Fibroblast of mammary gland (primary cell): ENCODE data around the gene ATXN7L3.

Source experiments
- DNase-seq: peaks from one replicate; pipeline ENCODE4 v3.0.0-alpha.2; 2010; ENCODE audit warnings: low read depth
- H3K4me3 ChIP-seq: 2 replicates; pipeline ENCODE4 v1.5.1; 2011; ENCODE audit warnings: low read depth, mild to moderate bottlenecking, low read length, moderate library complexity; ENCODE audit not compliant: control insufficient read depth
- CTCF ChIP-seq: conservative IDR thresholded peaks from 2 replicates; pipeline ENCODE4 v1.5.1; 2011; ENCODE audit warnings: low read depth, low read length, inconsistent platforms; ENCODE audit not compliant: control insufficient read depth, insufficient read depth

Gene ATXN7L3

DNA sequence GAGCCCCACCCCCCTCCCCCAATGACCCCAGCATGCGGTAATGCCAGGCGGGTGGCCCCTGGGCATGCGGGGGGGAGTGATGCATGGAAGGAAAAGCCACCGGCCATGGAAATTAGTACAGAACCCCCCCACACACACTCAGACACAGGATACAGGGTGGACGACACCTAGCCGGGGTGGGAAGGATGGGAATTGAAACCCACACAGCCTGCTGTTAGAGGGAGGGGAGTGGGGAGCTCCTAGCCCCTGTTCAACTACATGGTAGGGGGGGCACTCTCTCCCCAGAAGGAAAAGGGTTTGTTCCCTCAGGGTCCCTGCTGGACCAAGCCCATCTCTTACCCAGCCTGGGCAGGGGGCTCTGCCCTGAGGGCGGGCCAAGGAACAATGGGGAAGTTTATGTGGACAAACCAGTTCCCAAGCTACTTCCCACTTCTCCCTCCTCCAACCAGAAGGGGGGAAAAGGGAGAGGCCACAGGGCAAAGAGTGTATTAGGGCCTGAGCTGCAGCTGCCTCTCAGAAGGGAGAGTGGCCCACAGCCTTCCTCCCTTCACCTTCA lies 7.7 kb downstream of the ATXN7L3 start:
- no peak overlapping the region for H3K4me3 ChIP-seq
- TF ChIP-seq CTCF: no peak
- no peak for DNase-seq

- TF ChIP-seq CTCF: no peak
- no peak for DNase-seq
- no peak overlapping the region for H3K4me3 ChIP-seq
These were observed 8.3 kb downstream of the ATXN7L3 start for GRCh38 chr17:44191369-44191768.

DNA sequence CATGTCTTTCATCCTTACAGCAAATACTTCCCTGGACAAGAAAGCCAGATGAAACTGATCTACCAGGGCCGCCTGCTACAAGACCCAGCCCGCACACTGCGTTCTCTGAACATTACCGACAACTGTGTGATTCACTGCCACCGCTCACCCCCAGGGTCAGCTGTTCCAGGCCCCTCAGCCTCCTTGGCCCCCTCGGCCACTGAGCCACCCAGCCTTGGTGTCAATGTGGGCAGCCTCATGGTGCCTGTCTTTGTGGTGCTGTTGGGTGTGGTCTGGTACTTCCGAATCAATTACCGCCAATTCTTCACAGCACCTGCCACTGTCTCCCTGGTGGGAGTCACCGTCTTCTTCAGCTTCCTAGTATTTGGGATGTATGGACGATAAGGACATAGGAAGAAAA lies 9.2 kb downstream of the ATXN7L3 start:
- no peak overlapping the region for H3K4me3 ChIP-seq
- no peak for DNase-seq
- no peak for TF ChIP-seq CTCF

GRCh38 chr17:44188576-44189403 lies 10.9 kb downstream of the ATXN7L3 start:
- no peak for DNase-seq
- no peak overlapping the region for H3K4me3 ChIP-seq
- TF ChIP-seq CTCF: no peak

DNA sequence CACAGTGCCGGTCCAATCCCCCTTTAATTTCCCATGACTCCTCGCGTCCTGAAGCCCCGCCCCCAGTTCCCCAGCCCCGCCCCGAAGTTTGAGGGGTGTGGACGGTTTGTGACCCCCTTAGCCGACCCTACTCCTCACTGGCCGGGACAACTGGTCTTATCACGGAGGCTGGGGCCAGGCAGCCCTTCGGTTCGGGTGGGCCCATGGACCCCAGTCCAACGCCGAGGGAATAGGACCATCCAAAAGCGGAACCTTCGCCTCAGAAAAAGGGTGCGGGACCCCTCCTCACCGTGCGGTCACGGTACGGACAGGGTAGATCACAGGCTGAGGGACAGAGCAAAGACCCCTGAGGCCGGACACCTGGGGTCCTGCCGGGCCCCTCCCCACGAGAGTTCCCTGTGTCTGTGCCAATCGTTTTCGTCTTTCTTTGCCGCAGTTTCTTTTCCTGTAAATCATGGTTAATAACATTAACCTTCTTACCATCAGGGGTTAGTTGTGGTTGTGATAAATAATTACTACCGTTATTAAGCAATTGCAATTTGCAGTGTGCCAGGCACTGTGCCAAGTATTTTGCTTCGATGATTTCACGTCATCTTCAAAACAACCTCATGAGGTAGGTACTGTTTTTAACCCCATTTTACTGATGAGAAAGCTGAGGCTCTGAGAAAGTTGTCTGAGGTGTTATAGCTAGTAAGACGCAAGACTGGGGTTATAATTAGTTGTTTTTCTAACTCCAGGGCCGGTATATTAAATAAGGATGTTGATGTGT lies 12.4 kb downstream of the ATXN7L3 start:
- H3K4me3 ChIP-seq: peak overlapping the region; percentile 95
- DNase-seq: peak; percentile 76
- no peak for TF ChIP-seq CTCF

- no peak for TF ChIP-seq CTCF
- peak within 1 kb of the TSS; percentile 95 for H3K4me3 ChIP-seq
- DNase-seq: peak; percentile 99
These were observed 13.2 kb downstream of the ATXN7L3 start, which contains the start of gene TMUB2 for GRCh38 chr17:44186307-44187130. TSS of gene TMUB2 (plus strand) at chr17:44186972. CDS start at chr17:44187709, 737 bp downstream.
